Measurements from ENCODE around the gene MICA.
A peak's percentile ranks its signal among the peaks of the same experiment; 100 is the strongest.
"Not testable (repeated sequence)": the region's sequence is repeated elsewhere in the genome, so short reads cannot be mapped to it uniquely, and the experiment has no call there.

MICA gene

DNA sequence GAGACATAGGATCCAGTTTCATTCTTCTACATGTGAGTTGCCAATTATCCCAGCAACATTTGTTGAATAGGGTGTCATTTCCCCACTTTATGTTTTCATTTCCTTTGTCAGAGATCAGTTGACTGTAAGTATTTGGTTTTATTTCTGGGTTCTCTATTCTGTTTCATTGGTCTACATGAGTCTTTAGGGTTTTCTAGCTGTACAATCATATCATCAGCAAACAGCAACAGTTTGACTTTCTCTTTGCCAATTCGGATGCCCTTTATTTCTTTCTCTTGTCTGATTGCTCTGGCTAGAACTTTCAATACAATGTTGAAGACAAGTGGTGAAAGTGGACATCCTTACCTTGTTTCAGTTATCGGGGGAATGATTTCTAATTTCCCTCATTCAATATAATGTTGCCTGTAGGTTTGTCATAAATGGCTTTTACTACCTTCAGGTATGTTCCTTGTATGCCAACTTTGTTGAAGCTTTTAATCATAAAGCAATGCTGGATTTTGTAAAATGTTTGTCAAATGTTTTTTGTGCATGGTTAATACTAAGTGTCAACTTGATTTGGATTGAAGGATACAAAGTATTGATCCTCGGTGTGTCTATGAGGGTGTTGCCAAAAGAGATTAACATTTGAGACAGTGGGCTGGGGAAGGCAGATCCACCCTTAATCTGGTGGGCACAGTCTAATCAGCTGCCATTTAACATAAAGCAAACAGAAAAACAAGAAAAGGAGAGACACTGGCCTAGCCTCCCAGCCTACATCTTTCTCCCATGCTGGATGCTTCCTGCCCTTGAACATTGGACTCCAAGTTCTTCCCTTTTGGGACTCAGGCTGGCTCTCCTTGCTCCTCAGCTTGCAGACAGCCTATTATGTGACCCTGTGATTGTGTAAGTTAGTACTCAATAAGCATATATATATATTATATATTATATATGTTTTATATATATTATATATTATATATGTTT, 23.3 kb downstream of the MICA start:
- Histone ChIP-seq H3K4me1 (no peaks in the 10 kb centered on the region), H3K4me3 (ENCODE audit: low read depth, low read length) (no peak overlapping the region), H3K36me3 (no peaks in the 10 kb centered on the region), H3K9me3 (no peaks in the 10 kb centered on the region), H3K27me3 (0 out of 2 replicates have a peak, but pooled peaks cover 6% of the 10 kb centered on the region)
- TF ChIP-seq, protein P1, sequence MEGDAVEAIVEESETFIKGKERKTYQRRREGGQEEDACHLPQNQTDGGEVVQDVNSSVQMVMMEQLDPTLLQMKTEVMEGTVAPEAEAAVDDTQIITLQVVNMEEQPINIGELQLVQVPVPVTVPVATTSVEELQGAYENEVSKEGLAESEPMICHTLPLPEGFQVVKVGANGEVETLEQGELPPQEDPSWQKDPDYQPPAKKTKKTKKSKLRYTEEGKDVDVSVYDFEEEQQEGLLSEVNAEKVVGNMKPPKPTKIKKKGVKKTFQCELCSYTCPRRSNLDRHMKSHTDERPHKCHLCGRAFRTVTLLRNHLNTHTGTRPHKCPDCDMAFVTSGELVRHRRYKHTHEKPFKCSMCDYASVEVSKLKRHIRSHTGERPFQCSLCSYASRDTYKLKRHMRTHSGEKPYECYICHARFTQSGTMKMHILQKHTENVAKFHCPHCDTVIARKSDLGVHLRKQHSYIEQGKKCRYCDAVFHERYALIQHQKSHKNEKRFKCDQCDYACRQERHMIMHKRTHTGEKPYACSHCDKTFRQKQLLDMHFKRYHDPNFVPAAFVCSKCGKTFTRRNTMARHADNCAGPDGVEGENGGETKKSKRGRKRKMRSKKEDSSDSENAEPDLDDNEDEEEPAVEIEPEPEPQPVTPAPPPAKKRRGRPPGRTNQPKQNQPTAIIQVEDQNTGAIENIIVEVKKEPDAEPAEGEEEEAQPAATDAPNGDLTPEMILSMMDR (IDR thresholded peaks at IDR 0.05; ENCODE audit: low read depth, low read length) = no peak
- no peak for DNase-seq

DNA sequence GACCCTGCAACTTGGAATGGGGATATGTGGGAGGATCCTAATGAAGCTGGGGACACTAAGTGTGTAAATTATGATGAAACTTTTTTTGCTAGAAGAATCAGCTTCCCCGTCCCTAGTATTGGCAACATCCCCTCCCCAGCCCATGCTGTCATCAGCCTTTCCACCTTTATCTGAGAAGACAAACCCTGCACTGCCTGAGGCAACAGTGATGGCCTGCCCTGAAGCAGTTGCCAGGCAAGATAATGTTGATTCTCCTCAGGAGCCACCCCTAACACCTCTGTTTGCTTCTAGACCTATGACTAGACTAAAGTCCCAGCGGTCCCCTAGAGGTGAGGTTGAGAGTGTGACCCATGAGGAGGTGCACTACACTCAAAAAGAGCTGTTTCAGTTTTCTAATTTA, 27.1 kb downstream of the MICA start:
- no peak for DNase-seq
- no peaks in the 10 kb centered on the region for H3K27me3 ChIP-seq

DNA sequence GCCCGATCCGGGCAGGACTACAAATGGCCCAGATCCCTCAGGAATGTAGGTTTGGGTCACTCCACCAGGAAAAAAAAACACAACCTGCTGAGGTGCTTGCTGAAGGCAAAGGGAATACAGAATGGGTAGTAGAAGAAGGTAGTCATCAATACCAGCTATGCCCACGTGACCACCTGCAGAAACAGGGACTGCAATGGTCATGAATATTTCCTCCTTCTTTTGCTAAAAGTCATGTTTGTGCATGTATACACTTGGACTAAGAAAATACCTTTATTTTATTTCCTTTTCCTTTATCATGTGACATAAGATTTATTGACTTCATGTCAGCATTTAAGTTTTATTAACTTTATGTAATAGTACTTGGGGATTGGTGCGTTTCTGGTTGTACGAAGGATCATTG, 31.7 kb downstream of the MICA start:
- H3K4me3 ChIP-seq (ENCODE audit: low read depth, low read length); H3K27me3 ChIP-seq; H3K9me3 ChIP-seq; DNase-seq; H3K36me3 ChIP-seq; H3K4me1 ChIP-seq: not testable (repeated sequence)

More for the DNA sequence above, 27.1 kb downstream of the MICA start:
- TF ChIP-seq, protein P1 (IDR thresholded peaks at IDR 0.05; ENCODE audit: low read depth, low read length) = no peak
- H3K4me3 ChIP-seq (ENCODE audit: low read depth, low read length) = no peak overlapping the region
- no peaks in the 10 kb centered on the region for H3K9me3 ChIP-seq
- no peaks in the 10 kb centered on the region for H3K4me1 ChIP-seq
- H3K36me3 ChIP-seq = no peaks in the 10 kb centered on the region

DNA sequence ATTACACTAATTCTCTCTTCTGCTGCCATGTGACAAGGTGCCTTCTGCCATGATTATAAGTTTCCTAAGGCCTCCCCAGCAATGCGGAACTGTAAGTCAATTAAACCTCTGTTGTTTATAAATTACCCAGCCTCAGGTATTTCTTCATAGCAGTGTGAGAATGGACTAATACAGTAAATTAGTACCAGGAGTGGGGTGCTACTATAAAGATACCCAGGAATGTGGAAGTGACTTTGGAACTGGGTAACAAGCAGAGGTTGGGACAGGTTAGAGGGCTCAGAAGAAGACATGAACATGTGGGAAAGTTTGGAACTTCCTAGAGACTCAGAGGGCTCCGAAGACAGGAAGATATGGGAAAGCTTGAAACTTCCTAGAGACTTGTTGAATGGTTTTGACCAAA, 34.8 kb downstream of the MICA start:
- Histone ChIP-seq H3K27me3 (peaks cover 27% of the 10 kb centered on the region), H3K4me3 (ENCODE audit: low read depth, low read length) (no peak overlapping the region), H3K36me3 (no peaks in the 10 kb centered on the region), H3K4me1 (no peaks in the 10 kb centered on the region), H3K9me3 (peaks cover 3% of the 10 kb centered on the region; the same call in 1 of the 2 replicates)
- no peak for DNase-seq
- TF ChIP-seq, protein P1 (IDR thresholded peaks at IDR 0.05; ENCODE audit: low read depth, low read length) = no peak

DNA sequence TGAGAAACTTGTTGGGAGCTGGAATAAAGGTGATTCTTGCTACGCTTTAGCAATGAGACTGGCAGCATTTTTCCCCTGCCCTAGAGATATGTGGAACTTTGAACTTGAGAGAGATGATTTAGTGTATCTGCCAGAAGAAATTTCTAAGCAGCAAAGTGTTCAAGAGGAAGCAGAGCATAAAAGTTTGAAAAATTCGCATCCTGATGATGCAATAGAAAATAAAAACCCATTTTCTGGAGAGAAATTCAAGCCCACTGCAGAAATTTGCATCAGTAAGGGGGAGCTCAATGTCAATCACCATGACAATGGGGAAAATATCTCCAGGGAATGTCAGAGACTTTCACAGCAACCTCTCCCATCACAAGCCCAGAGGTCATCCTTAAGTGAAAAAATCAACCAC, 35.3 kb downstream of the MICA start:
- TF ChIP-seq, protein P1 (IDR thresholded peaks at IDR 0.05; ENCODE audit: low read depth, low read length) = no peak
- DNase-seq = no peak
- Histone ChIP-seq H3K36me3 (no peaks in the 10 kb centered on the region), H3K4me1 (no peaks in the 10 kb centered on the region), H3K9me3 (peaks cover 3% of the 10 kb centered on the region; the same call in 1 of the 2 replicates), H3K27me3 (peaks cover 31% of the 10 kb centered on the region), H3K4me3 (ENCODE audit: low read depth, low read length) (no peak overlapping the region)

DNA sequence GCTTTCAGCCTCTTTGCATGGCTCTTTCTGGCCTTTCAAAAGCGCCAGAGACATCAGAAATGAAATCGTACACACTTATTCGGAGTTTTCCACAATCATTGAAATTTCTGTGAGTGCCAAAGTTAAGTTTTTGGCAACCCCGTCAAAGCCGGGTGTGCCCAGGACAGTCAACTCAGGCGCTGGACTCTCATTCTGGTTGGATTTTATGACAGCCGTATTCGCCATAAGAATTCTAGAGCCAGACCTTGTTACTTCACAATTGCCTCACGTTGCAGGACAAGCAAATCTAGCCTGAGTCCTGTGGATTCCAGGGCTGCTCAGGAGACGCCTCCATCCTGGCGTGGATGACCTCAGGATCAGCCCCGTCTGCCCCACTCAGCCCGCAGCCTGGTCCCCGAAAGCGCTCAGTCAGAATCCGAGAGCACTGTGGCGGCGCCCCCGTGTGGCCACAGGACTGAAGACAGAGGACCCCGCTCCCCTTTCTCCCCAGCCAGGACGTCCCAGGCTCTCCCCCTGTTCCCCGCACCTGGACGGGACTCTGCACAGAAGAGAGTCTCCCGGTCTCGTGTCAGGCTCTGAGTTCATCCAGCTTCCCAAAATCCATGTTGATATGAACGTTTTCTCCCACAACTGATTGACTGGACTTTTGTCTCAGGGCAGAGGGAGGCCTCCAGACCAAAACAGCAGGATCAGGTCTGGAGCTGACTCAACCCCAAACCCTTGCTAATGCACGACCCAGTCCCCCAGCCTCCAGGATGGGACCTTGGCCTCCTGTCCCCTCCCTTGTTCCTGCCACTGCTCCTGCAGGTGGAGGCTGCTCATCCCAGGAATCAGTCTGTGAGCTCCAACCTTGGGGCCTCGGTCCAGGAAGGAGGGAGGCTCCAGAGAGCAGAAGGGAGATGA, 38.2 kb downstream of the MICA start:
- H3K4me1 ChIP-seq = no peaks in the 10 kb centered on the region
- peaks cover 3% of the 10 kb centered on the region; the same call in 1 of the 2 replicates for H3K9me3 ChIP-seq
- H3K4me3 ChIP-seq (ENCODE audit: low read depth, low read length) = no peak overlapping the region
- DNase-seq = peak; percentile 73
- peaks cover 40% of the 10 kb centered on the region for H3K27me3 ChIP-seq
- H3K36me3 ChIP-seq = no peaks in the 10 kb centered on the region
- TF ChIP-seq, protein P1 (IDR thresholded peaks at IDR 0.05; ENCODE audit: low read depth, low read length) = peak; percentile 82

All from BE2C (cell line).